Measurements from ENCODE around the gene ALOX5.

The ALOX5 gene

GRCh38 chr10:45452743-45453452 is 78.9 kb downstream of the ALOX5 start:
- in situ Hi-C loops (cut with HindIII; ENCODE audit: low pct_ligation_motif_present, low pct_unique_long_range_greater_than_20kb, low sequenced_read_pairs) = no loop called here

DNA sequence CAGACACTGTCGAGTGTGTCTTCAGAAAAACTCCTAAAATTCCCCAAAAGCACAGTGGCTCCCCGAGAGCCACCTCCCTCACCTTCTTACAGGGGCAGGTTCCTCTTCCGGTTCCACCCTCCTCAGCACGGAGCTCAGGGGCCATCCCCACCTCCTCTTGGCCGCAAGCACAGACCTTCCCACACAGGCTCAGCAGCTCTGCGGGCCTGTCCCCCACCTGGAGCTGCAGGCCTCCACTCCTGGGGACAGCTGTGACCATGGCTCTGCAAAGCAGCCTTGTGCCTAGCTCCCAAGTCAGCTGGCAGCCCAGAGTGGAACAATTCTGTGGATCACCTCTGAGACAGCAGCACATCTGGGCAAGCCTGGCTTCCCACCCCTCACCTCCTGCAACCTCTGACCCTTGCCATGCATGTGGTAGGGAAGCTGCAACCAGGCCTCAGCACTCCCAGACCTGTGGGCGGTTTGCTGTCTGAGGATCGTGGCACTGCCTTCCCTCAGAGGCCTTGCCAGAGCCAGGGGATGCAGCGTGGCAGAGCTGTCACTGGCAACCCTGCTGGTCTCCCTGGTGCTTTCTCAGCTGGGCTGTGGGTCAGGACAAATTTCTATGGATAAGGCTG is 79.7 kb downstream of the ALOX5 start:
- no peak for DNase-seq
- in situ Hi-C loops (cut with HindIII; ENCODE audit: low pct_ligation_motif_present, low pct_unique_long_range_greater_than_20kb, low sequenced_read_pairs) = no loop called here

More at GRCh38 chr10:45452743-45453452, 78.9 kb downstream of the ALOX5 start:
- no peak for DNase-seq

- in situ Hi-C loops (cut with HindIII; ENCODE audit: low pct_ligation_motif_present, low pct_unique_long_range_greater_than_20kb, low sequenced_read_pairs) = no loop called here
- DNase-seq = no peak
Measured at GRCh38 chr10:45454262-45454661, 80.2 kb downstream of the ALOX5 start.

GRCh38 chr10:45454859-45455258 is 80.8 kb downstream of the ALOX5 start:
- no peak for DNase-seq
- in situ Hi-C loops (cut with HindIII; ENCODE audit: low pct_ligation_motif_present, low pct_unique_long_range_greater_than_20kb, low sequenced_read_pairs) = no loop called here

DNA sequence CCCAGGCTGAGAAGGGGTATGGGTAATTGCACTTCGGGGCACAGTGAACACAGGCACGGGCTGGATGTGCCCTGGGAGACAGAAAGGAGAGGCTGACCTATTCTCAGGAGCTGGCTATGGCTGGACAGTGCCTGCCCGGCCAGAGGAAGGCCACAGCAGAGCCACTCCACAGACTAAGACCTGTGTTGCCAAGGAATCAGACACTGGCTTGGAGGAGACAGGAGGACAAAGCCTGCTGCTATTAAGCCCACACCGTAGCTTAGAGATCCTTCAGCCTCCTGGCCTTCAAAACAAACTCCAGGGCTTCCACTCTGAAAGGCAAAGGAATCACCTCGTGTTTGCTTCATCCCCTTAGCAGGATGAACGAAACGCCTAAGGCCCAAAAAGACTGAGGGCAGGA is 82.2 kb downstream of the ALOX5 start:
- DNase-seq = no peak
- in situ Hi-C loops (cut with HindIII; ENCODE audit: low pct_ligation_motif_present, low pct_unique_long_range_greater_than_20kb, low sequenced_read_pairs) = no loop called here

DNA sequence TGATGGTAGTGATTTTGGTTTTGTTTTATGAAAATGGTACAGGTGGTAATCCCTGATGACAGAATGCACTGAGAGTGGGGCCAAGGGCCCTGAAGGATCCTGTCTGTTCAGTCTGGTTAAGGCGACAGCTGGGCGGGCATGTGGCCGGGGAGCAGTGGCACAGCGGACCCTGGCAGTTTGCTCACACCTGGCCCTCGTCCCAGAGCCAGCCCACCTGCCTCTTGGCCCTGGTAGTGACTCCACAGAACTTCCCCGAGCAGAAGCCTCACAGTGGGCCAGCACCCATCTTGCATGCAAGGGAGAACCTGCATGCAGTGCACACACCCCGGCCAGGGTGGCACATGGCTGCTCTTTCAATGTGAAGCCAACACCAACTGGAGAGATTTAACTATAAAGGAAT is 82.8 kb downstream of the ALOX5 start:
- no peak for DNase-seq
- in situ Hi-C loops (cut with HindIII; ENCODE audit: low pct_ligation_motif_present, low pct_unique_long_range_greater_than_20kb, low sequenced_read_pairs) = no loop called here

GRCh38 chr10:45457487-45457886 is 83.5 kb downstream of the ALOX5 start:
- in situ Hi-C loops (cut with HindIII; ENCODE audit: low pct_ligation_motif_present, low pct_unique_long_range_greater_than_20kb, low sequenced_read_pairs) = no loop called here
- DNase-seq = no peak

GRCh38 chr10:45460235-45460878 is 86.3 kb downstream of the ALOX5 start:
- in situ Hi-C loops (cut with HindIII; ENCODE audit: low pct_ligation_motif_present, low pct_unique_long_range_greater_than_20kb, low sequenced_read_pairs) = no loop called here
- no peak for DNase-seq

DNA sequence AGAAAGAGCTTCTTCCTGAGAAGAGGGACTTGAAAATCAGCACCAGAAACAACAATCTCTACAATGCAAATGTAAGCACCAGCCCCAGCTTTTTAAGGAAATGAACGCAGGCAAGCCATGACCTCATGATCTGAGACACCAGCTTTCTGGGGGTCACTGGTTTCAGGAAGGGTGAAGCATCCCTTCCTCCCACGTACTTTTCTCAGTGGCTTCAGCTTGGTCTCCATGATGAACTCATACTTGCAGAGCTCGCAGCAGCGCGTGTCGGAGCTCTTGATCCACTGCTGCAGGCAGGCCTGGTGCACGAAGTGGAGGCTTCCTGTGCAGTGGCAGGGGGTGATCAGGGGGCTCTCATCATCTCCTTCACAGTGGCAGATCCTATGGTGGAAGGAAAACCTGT is 87.0 kb downstream of the ALOX5 start:
- in situ Hi-C loops (cut with HindIII; ENCODE audit: low pct_ligation_motif_present, low pct_unique_long_range_greater_than_20kb, low sequenced_read_pairs) = no loop called here
- DNase-seq = no peak

- in situ Hi-C loops (cut with HindIII; ENCODE audit: low pct_ligation_motif_present, low pct_unique_long_range_greater_than_20kb, low sequenced_read_pairs) = no loop called here
- peak; percentile 26 for DNase-seq
Measured at GRCh38 chr10:45463244-45464116, 89.5 kb downstream of the ALOX5 start.

- in situ Hi-C loops (cut with HindIII; ENCODE audit: low pct_ligation_motif_present, low pct_unique_long_range_greater_than_20kb, low sequenced_read_pairs) = no loop called here
- peak; percentile 74 for DNase-seq
Measured at GRCh38 chr10:45464958-45465567, 91.0 kb downstream of the ALOX5 start.

GRCh38 chr10:45466784-45467183 is 92.8 kb downstream of the ALOX5 start:
- in situ Hi-C loops (cut with HindIII; ENCODE audit: low pct_ligation_motif_present, low pct_unique_long_range_greater_than_20kb, low sequenced_read_pairs) = no loop called here
- no peak for DNase-seq

- in situ Hi-C loops (cut with HindIII; ENCODE audit: low pct_ligation_motif_present, low pct_unique_long_range_greater_than_20kb, low sequenced_read_pairs) = no loop called here
- DNase-seq = no peak
Measured at GRCh38 chr10:45468079-45468478, 94.1 kb downstream of the ALOX5 start.

GRCh38 chr10:45470098-45471012 is 96.3 kb downstream of the ALOX5 start:
- in situ Hi-C loops (cut with HindIII; ENCODE audit: low pct_ligation_motif_present, low pct_unique_long_range_greater_than_20kb, low sequenced_read_pairs) = no loop called here
- DNase-seq = no peak

DNA sequence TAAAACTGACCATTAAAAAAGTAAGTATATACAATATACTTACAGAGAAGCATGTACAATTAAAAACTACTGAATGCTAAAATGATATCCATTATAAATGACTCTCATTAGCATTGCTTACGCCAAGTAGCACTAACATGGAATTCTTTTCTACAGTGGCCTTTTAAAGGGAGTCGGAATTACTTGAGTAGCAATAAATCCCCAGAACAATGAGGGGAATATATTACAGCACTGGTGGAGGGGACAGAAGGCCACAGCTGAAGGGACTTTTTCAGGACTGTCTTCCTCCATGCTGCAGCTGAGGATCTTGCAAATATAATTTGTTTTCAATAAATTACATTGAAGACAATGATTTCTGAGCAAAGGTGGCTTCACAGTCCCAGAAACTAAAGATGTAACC is 97.0 kb downstream of the ALOX5 start:
- no peak for DNase-seq
- in situ Hi-C loops (cut with HindIII; ENCODE audit: low pct_ligation_motif_present, low pct_unique_long_range_greater_than_20kb, low sequenced_read_pairs) = no loop called here

DNA sequence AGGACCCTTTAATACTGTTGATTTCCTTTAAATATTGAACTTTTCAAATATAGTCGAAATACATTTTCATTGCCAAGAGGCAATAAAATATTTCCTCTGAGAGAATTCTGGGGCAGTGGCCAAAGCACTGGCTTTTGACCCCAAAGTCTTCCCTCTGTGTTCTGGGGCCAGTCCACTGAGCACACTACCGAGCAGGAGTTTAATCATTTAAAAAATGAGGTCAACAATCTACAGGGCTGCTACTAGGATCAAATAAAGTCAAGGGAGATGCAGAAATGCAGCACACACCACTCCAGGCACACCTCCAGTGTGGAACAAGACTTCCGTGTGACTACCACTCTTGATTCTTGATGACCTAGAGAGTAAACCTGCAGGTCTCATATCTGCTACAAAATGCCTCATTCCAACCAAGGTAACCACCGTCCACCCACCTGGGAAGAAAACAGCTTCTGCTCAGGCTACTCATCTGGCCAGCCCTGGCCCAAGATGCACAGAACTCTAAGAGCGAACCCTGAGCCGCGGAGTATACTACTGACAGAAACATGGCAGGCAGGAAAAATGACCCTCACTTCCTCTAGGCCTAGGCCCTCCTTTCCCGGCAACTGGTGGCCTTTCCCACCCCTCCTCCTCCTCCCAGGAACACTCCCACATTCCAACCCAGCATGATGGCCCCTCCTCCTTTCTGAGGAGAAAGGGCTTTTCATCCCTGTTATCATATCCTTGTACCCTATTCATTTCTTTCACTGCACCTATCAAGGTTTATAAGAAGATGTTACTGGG is 97.7 kb downstream of the ALOX5 start:
- peak; percentile 20 for DNase-seq
- in situ Hi-C loops (cut with HindIII; ENCODE audit: low pct_ligation_motif_present, low pct_unique_long_range_greater_than_20kb, low sequenced_read_pairs) = no loop called here

GRCh38 chr10:45473126-45473525 is 99.1 kb downstream of the ALOX5 start:
- in situ Hi-C loops (cut with HindIII; ENCODE audit: low pct_ligation_motif_present, low pct_unique_long_range_greater_than_20kb, low sequenced_read_pairs) = no loop called here
- DNase-seq = no peak
